Keratinocyte (primary cell): Measurements from ENCODE around the gene UTF1. TPM values are rescaled to one million over a fixed set of nuclear protein-coding genes. Genes with fewer than 3 reads are reported as not detected.

ENCODE experiments used
- DNase-seq: peaks from one replicate; pipeline ENCODE4 v3.0.0-alpha.2; 2011; ENCODE audit warnings: low read depth, missing footprints, low spot score
- FAIRE-seq: peaks from 2 replicates; lab custom pipeline; 2011; peaks lifted over from hg19 to GRCh38; lab: Jason Lieb, UNC
- H2AFZ ChIP-seq: 2 replicates; pipeline ENCODE4 v1.6.0; 2012; ENCODE audit warnings: low read length, control low read depth, inconsistent platforms; ENCODE audit not compliant: control insufficient read depth
- H3K27ac ChIP-seq: 2 replicates; pipeline ENCODE4 v1.5.1; 2011; ENCODE audit warnings: low read length; ENCODE audit not compliant: control insufficient read depth, insufficient read depth
- H3K27me3 ChIP-seq: 3 replicates; pipeline ENCODE4 v1.6.0; 2011; ENCODE audit warnings: low read length; ENCODE audit not compliant: control insufficient read depth, insufficient read depth; ENCODE audit errors: extremely low read depth
- H3K36me3 ChIP-seq, 2 experiments: 2 replicates in 1 of 2; 3 replicates in 1 of 2; pipeline ENCODE4 v1.5.1; 2011; ENCODE audit warnings: low read length in 2 of 2, mild to moderate bottlenecking in 1 of 2; ENCODE audit not compliant: control insufficient read depth in 2 of 2, insufficient read depth in 2 of 2; ENCODE audit errors: extremely low read depth in 1 of 2
- H3K4me1 ChIP-seq: 3 replicates; pipeline ENCODE4 v1.5.1; 2011; ENCODE audit warnings: low read length; ENCODE audit not compliant: control insufficient read depth, insufficient read depth; ENCODE audit errors: extremely low read depth
- H3K4me2 ChIP-seq: 3 replicates; pipeline ENCODE4 v1.6.0; 2011; ENCODE audit warnings: low read depth, low read length; ENCODE audit not compliant: control insufficient read depth, insufficient read depth; ENCODE audit errors: extremely low read depth
- H3K4me3 ChIP-seq, 3 experiments: fragments of 200-600 bp in 1 of 3; sonication (generic) in 1 of 3; 2 replicates in 2 of 3; 3 replicates in 1 of 3; pipeline ENCODE4 v1.5.1; 2011 to 2016; ENCODE audit warnings: low read length in 3 of 3, mild to moderate bottlenecking in 3 of 3, control low read depth in 2 of 3, inconsistent platforms in 1 of 3, low read depth in 1 of 3, mixed read lengths in 1 of 3, mixed run types in 1 of 3, moderate library complexity in 1 of 3; ENCODE audit not compliant: control insufficient read depth in 2 of 3, insufficient read depth in 2 of 3; ENCODE audit errors: extremely low read depth in 1 of 3
- H3K79me2 ChIP-seq: 2 replicates; pipeline ENCODE4 v1.6.0; 2012; ENCODE audit warnings: low read length; ENCODE audit not compliant: control insufficient read depth, insufficient read depth
- H3K9ac ChIP-seq: 3 replicates; pipeline ENCODE4 v1.6.0; 2011; ENCODE audit warnings: low read length; ENCODE audit not compliant: control insufficient read depth, insufficient read depth; ENCODE audit errors: extremely low read depth
- H3K9me1 ChIP-seq: 3 replicates; pipeline ENCODE4 v1.6.0; 2011; ENCODE audit warnings: low read length; ENCODE audit not compliant: control insufficient read depth, insufficient read depth; ENCODE audit errors: extremely low read depth
- H3K9me3 ChIP-seq: 2 replicates; pipeline ENCODE4 v1.5.1; 2012; ENCODE audit warnings: low read depth, low read length; ENCODE audit not compliant: control insufficient read depth
- H4K20me1 ChIP-seq: 3 replicates; pipeline ENCODE4 v1.6.0; 2011; ENCODE audit warnings: low read length; ENCODE audit not compliant: control insufficient read depth, insufficient read depth; ENCODE audit errors: extremely low read depth
- EZH2 ChIP-seq: IDR thresholded peaks from one replicate; pipeline ENCODE4 v1.6.1; 2012; ENCODE audit warnings: inconsistent platforms, mild to moderate bottlenecking, low read length, moderate library complexity
- dilution Hi-C: fragments of 300-500 bp; cut with MboI; formaldehyde crosslinking; loops from one replicate; pipeline ENCODE4 v1.7.0; 2020; ENCODE audit warnings: low sequenced_read_pairs; ENCODE audit not compliant: extremely low pct_ligation_motif_present
- polyA plus RNA-seq, 5 experiments: library from polyadenylated mRNA; depleted of rRNA in 3 of 5; stranded (reverse) in 3 of 5; stranded (forward) in 1 of 5; unstranded in 1 of 5; fragments of >200 nt; gene quantifications; 1 replicate in 1 of 5; 2 replicates in 3 of 5; 3 replicates in 1 of 5; pipeline versions ENCODE4 v1.2.1 to v1.2.3, GENCODE V29; 2011 to 2012; ENCODE audit warnings: missing spikeins in 2 of 5, low read depth in 1 of 5, low replicate concordance in 1 of 5
- TF ChIP-seq, protein P1 (sequence below), 3 experiments: IDR thresholded peaks in 1 of 3; conservative IDR thresholded peaks in 1 of 3; optimal IDR thresholded peaks in 1 of 3; 2 replicates in 2 of 3; 3 replicates in 1 of 3; pipeline versions ENCODE3 to v1.5.1; 2011; ENCODE audit warnings: low read length in 3 of 3, mild to moderate bottlenecking in 3 of 3, moderate library complexity in 2 of 3, control low read depth in 1 of 3, inconsistent platforms in 1 of 3; ENCODE audit not compliant: insufficient read depth in 2 of 3; ENCODE audit errors: extremely low read depth in 1 of 3

The UTF1 gene
- polyA plus RNA-seq, 1 donor (not counting 4 experiments of a cell fraction or from before 2014, with no cell fraction given), result not detected

DNA sequence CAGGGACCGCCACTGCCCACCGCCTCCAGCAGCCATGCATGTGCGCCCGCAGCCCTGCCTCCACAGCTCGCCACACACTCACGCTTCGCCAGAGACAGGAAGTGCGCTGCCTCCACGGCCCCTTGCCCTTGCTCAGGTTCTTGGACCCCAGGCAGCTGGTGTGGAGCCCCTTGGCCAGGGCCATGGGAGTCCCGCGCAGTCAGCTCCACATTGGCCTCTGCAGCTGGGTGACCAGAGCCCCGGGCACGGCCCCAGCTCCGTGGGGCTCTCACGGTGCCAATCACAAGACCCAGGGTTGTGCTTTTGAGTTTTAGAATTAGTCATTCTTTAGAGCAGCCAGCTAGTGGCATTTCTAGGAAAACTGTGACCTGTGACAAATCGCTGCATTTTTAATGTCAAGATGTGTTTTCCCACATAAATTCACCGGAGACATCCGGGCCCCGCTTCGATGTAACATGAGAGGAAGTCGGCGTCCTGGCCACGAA is 4.3 kb upstream of the UTF1 start:
- Histone ChIP-seq H3K27me3 (peaks cover 61% of the 10 kb centered on the region), H3K79me2 (no peaks in the 10 kb centered on the region), H3K4me1 (peaks cover 4% of the 10 kb centered on the region), H3K9ac (no peak overlapping the region), H3K36me3 (no peaks in the 10 kb centered on the region), H3K27ac (no peak overlapping the region), H3K9me3 (no peaks in the 10 kb centered on the region), H3K4me3 (no peak overlapping the region), H2AFZ (no peak overlapping the region), H3K9me1 (no peaks in the 10 kb centered on the region), H3K4me2 (peak overlapping the region; percentile 5), H4K20me1 (no peaks in the 10 kb centered on the region)
- FAIRE-seq (no peak), DNase-seq (no peak)
- dilution Hi-C loops, result no loop called here
- TF ChIP-seq, protein P1, sequence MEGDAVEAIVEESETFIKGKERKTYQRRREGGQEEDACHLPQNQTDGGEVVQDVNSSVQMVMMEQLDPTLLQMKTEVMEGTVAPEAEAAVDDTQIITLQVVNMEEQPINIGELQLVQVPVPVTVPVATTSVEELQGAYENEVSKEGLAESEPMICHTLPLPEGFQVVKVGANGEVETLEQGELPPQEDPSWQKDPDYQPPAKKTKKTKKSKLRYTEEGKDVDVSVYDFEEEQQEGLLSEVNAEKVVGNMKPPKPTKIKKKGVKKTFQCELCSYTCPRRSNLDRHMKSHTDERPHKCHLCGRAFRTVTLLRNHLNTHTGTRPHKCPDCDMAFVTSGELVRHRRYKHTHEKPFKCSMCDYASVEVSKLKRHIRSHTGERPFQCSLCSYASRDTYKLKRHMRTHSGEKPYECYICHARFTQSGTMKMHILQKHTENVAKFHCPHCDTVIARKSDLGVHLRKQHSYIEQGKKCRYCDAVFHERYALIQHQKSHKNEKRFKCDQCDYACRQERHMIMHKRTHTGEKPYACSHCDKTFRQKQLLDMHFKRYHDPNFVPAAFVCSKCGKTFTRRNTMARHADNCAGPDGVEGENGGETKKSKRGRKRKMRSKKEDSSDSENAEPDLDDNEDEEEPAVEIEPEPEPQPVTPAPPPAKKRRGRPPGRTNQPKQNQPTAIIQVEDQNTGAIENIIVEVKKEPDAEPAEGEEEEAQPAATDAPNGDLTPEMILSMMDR (optimal IDR thresholded peaks at IDR 0.05 in 1 of 3, IDR thresholded peaks at IDR 0.05 in 1 of 3, conservative IDR thresholded peaks at IDR 0.05 in 1 of 3; ENCODE audit: extremely low read depth in 1 of 3, insufficient read depth in 2 of 3, low read length in 3 of 3), result no peak
- TF ChIP-seq EZH2, result no peak

DNA sequence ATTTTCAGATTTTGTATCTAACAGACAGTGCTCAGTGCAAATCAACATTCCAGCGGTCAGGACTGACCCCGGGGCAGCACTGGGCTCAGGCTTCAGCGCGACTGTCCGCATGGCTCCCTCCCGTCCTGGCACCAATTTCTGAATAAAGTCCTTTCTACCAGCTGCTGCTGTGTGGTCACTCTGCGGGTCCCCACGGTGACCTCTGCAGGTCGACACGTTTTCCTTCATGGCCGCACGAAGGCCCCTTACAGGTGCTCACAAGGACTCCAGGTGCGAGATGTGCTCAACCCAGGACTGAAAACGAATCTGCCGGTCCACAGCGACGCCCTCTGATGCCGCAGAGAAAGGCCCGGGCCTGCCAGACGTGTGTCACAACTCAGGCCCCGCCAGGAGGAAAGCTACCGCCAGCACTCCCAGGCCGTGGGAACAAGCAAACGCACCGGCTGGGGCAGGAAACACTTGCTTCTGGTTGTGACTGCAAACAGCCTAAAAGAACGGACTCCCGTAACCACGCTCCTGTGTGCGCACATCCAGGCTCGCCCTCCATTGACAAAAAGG is 3.7 kb upstream of the UTF1 start:
- Histone ChIP-seq H3K4me2 (peak overlapping the region; percentile 5), H4K20me1 (no peaks in the 10 kb centered on the region), H2AFZ (no peak overlapping the region), H3K4me3 (no peak overlapping the region), H3K27ac (no peak overlapping the region), H3K36me3 (no peaks in the 10 kb centered on the region), H3K9me1 (no peaks in the 10 kb centered on the region), H3K79me2 (no peaks in the 10 kb centered on the region), H3K4me1 (peaks cover 4% of the 10 kb centered on the region), H3K9me3 (no peaks in the 10 kb centered on the region), H3K9ac (no peak overlapping the region), H3K27me3 (peaks cover 60% of the 10 kb centered on the region)
- DNase-seq (no peak), FAIRE-seq (no peak)
- peak; percentile 31 for TF ChIP-seq EZH2
- TF ChIP-seq, protein P1 (optimal IDR thresholded peaks at IDR 0.05 in 1 of 3, IDR thresholded peaks at IDR 0.05 in 1 of 3, conservative IDR thresholded peaks at IDR 0.05 in 1 of 3; ENCODE audit: extremely low read depth in 1 of 3, insufficient read depth in 2 of 3, low read length in 3 of 3), result peak in 2 of 3 experiments; percentile 54 to 64
- dilution Hi-C loops, result no loop called here
